ENCODE measurements around the gene PLAC9. TPM values are rescaled to one million over a fixed set of nuclear protein-coding genes. Genes with fewer than 3 reads are reported as not detected.

Gene PLAC9
- total RNA-seq, 4 donors from 2014 or later = 1.7 to 6.6 (median 5.7) TPM; not detected in 1

- TF ChIP-seq CTCF (IDR thresholded peaks at IDR 0.05) = no peak
- Histone ChIP-seq H3K9me3 (no peaks in the 10 kb centered on the region), H3K4me1 (peaks cover 71 to 100% (median 87%) of the 10 kb centered on the region in 4 donors), H3K27me3 (no peaks in the 10 kb centered on the region), H3K36me3 (no peaks in the 10 kb centered on the region), H3K27ac (peak overlapping the region; percentile 78 to 100 (median 100)), H3K4me3 (no peak overlapping the region)
- DNase-seq = no peak
- intact Hi-C loops (cut with DNase I; ENCODE audit: low total_unique reads) = no loop called here
- in situ Hi-C loops (cut with MboI; ENCODE audit: low pct_ligation_motif_present in 1 of 4, low pct_unique_long_range_greater_than_20kb in 1 of 4, low sequenced_read_pairs in 3 of 4) = no loop called here
Observed at GRCh38 chr10:80192553-80192952, 60.0 kb downstream of the PLAC9 start.

- Histone ChIP-seq H3K4me3 (no peak overlapping the region), H3K4me1 (peaks cover 66 to 100% (median 84%) of the 10 kb centered on the region in 4 donors), H3K36me3 (no peaks in the 10 kb centered on the region), H3K27me3 (no peaks in the 10 kb centered on the region), H3K27ac (peak overlapping the region; percentile 89 to 100 (median 100)), H3K9me3 (no peaks in the 10 kb centered on the region)
- 71% methylated on average over 10 of the region's 11 CpGs; no CpG with 5 or more reads in 1 of the 2 donors for WGBS, 2 donors (ENCODE audit: low coverage in 1 of 2)
- in situ Hi-C loops (cut with MboI; ENCODE audit: low pct_ligation_motif_present in 1 of 4, low pct_unique_long_range_greater_than_20kb in 1 of 4, low sequenced_read_pairs in 3 of 4) (no loop called here), intact Hi-C loops (cut with DNase I; ENCODE audit: low total_unique reads) (no loop called here)
- TF ChIP-seq EP300 (IDR thresholded peaks at IDR 0.05; ENCODE audit: low read depth) (no peak), POLR2AphosphoS5 (IDR thresholded peaks at IDR 0.05) (no peak), POLR2A (IDR thresholded peaks at IDR 0.05) (no peak), CTCF (IDR thresholded peaks at IDR 0.05) (no peak)
- no peak for DNase-seq
Observed at GRCh38 chr10:80194373-80195045, 62.0 kb downstream of the PLAC9 start.

Other genes with a start within 250 kb of the PLAC9 start
- not detected for gene SFTPD, start 183.6 kb upstream of the PLAC9 start, total RNA-seq
- gene TMEM254, start 54.1 kb upstream of the PLAC9 start, total RNA-seq = 10 to 100 TPM in 2 of 4 donors, 1 to 10 TPM in 2; 3.0 to 33.7 (median 10.4) TPM
- 100 to 1,000 TPM; 134 to 247 (median 219) TPM for gene ANXA11, start 72.8 kb downstream of the PLAC9 start, total RNA-seq
- 1 to 10 TPM in 1 of 4 donors, under 1 TPM in 1, not detected in 2; 0.14 to 1.5 TPM for gene MAT1A, start 156.9 kb downstream of the PLAC9 start, total RNA-seq
- gene DYDC1, start 224.0 kb downstream of the PLAC9 start, total RNA-seq = not detected
- not detected for gene DYDC2, start 224.1 kb downstream of the PLAC9 start, total RNA-seq

All from transverse colon (tissue), 4 donors.